IMR-90 (cell line): ENCODE results near the gene S1PR5. TPM values are rescaled to one million over a fixed set of nuclear protein-coding genes. Genes with fewer than 3 reads are reported as not detected.

Experiments
- ATAC-seq: fragments of 200-7000 bp; cut with Tn5 transposase; 2 replicates; pipeline ENCODE4 v1.9.1; 2020; ENCODE audit warnings: low read depth, mild to moderate bottlenecking, moderate library complexity
- BruUV-seq: library from RNA; stranded (reverse); fragments of 400-500 nt; replicated peaks from 2 replicates; lab custom pipeline; 2021; lab: Mats Ljungman, UMichigan
- CTCF ChIA-PET: fragments of 300-600 bp; formaldehyde crosslinking; extraction: SDS; loops from one replicate; lab custom pipeline; 2021; ENCODE audit warnings: antibody characterized with exemption; lab: Yijun Ruan, JAX
- POLR2A ChIA-PET: fragments of 300-600 bp; sonication (Branson Sonifier 250); formaldehyde crosslinking; loops from one replicate; lab custom pipeline; 2022; ENCODE audit warnings: antibody characterized with exemption; ENCODE audit not compliant: unreplicated experiment; lab: Charles Lee
- DNase-seq: peaks from one replicate; pipeline ENCODE4 v3.0.0; 2013
- H2AFZ ChIP-seq: replicated peaks from 2 replicates; pipeline ENCODE3; 2013; ENCODE audit warnings: low read length, mild to moderate bottlenecking; ENCODE audit not compliant: poor library complexity
- H2AK5ac ChIP-seq: 2 replicates; pipeline ENCODE4 v1.6.1; 2013; ENCODE audit warnings: low read depth, low read length, inconsistent platforms
- H2AK9ac ChIP-seq: replicated peaks from 2 replicates; pipeline ENCODE3; 2013; ENCODE audit warnings: mild to moderate bottlenecking, low read depth, low read length, moderate library complexity; ENCODE audit not compliant: poor library complexity
- H2BK120ac ChIP-seq: 2 replicates; pipeline ENCODE4 v1.6.1; 2013; ENCODE audit warnings: low read depth, low read length, inconsistent platforms
- H2BK15ac ChIP-seq: 3 replicates; pipeline ENCODE4 v1.6.1; 2013; ENCODE audit warnings: low read depth, low read length, inconsistent platforms
- H2BK20ac ChIP-seq: 2 replicates; pipeline ENCODE4 v1.6.1; 2013; ENCODE audit warnings: low read depth, mild to moderate bottlenecking, inconsistent platforms, low read length, moderate library complexity
- H2BK5ac ChIP-seq: 2 replicates; pipeline ENCODE4 v1.6.1; 2013; ENCODE audit warnings: mild to moderate bottlenecking, low read depth, low read length, inconsistent platforms; ENCODE audit not compliant: poor library complexity, severe bottlenecking
- H3K14ac ChIP-seq: replicated peaks from 2 replicates; pipeline ENCODE4 v1.6.1; 2013; ENCODE audit warnings: low read depth, low read length, inconsistent platforms
- H3K18ac ChIP-seq: 2 replicates; pipeline ENCODE4 v1.6.1; 2013; ENCODE audit warnings: low read depth, low read length, control low read depth
- H3K23ac ChIP-seq: 2 replicates; pipeline ENCODE4 v1.6.1; 2013; ENCODE audit warnings: low read depth, low read length, inconsistent platforms
- H3K27ac ChIP-seq: 2 replicates; pipeline ENCODE4 v1.5.1; 2013; ENCODE audit warnings: mild to moderate bottlenecking, control low read depth, low read length; ENCODE audit not compliant: insufficient read depth
- H3K27me3 ChIP-seq: 2 replicates; pipeline ENCODE4 v1.6.1; 2013; ENCODE audit warnings: low read length; ENCODE audit not compliant: control insufficient read depth, insufficient read depth
- H3K36me3 ChIP-seq: 2 replicates; pipeline ENCODE4 v1.6.1; 2013; ENCODE audit warnings: low read length, mixed read lengths; ENCODE audit not compliant: control insufficient read depth, insufficient read depth
- H3K4ac ChIP-seq: 2 replicates; pipeline ENCODE4 v1.6.1; 2013; ENCODE audit warnings: low read depth, low read length, inconsistent platforms
- H3K4me1 ChIP-seq: 2 replicates; pipeline ENCODE4 v1.6.1; 2013; ENCODE audit warnings: low read length, mixed read lengths; ENCODE audit not compliant: control insufficient read depth, insufficient read depth
- H3K4me2 ChIP-seq: 2 replicates; pipeline ENCODE4 v1.6.1; 2013; ENCODE audit warnings: low read depth, mild to moderate bottlenecking, control low read depth, low read length, moderate library complexity
- H3K4me3 ChIP-seq: 2 replicates; pipeline ENCODE4 v1.5.1; 2013; ENCODE audit warnings: low read depth, mild to moderate bottlenecking, control low read depth, low read length, moderate library complexity; ENCODE audit not compliant: insufficient read depth
- H3K56ac ChIP-seq: 2 replicates; pipeline ENCODE4 v1.6.1; 2013; ENCODE audit warnings: low read length, inconsistent platforms; ENCODE audit not compliant: insufficient read depth; ENCODE audit errors: extremely low read depth
- H3K79me1 ChIP-seq, 2 experiments: 2 replicates each; pipeline ENCODE4 v1.6.1; 2013; ENCODE audit warnings: low read length in 2 of 2, inconsistent platforms in 1 of 2, low read depth in 1 of 2
- H3K9ac ChIP-seq: 2 replicates; pipeline ENCODE4 v1.6.1; 2013; ENCODE audit warnings: low read depth, low read length, control low read depth
- H3K9me1 ChIP-seq: 2 replicates; pipeline ENCODE4 v1.6.1; 2013; ENCODE audit warnings: low read length, inconsistent platforms; ENCODE audit not compliant: insufficient read depth
- H3K9me3 ChIP-seq: 2 replicates; pipeline ENCODE4 v1.6.1; 2013; ENCODE audit warnings: low read length; ENCODE audit not compliant: control insufficient read depth, insufficient read depth
- H4K20me1 ChIP-seq: 2 replicates; pipeline ENCODE4 v1.6.1; 2013; ENCODE audit warnings: low read length, inconsistent platforms; ENCODE audit not compliant: insufficient read depth
- H4K5ac ChIP-seq: 2 replicates; pipeline ENCODE4 v1.6.1; 2013; ENCODE audit warnings: mild to moderate bottlenecking, low read depth, low read length, control low read depth
- H4K8ac ChIP-seq, 2 experiments: 2 replicates each; pipeline ENCODE4 v1.6.1; 2013; ENCODE audit warnings: low read depth in 2 of 2, low read length in 2 of 2, control low read depth in 1 of 2, inconsistent platforms in 1 of 2
- H4K91ac ChIP-seq: 2 replicates; pipeline ENCODE4 v1.6.1; 2013; ENCODE audit warnings: low read depth, low read length, inconsistent platforms; ENCODE audit not compliant: insufficient read depth
- MAFK ChIP-seq: IDR thresholded peaks from 2 replicates; pipeline ENCODE4 v1.6.1; 2012; ENCODE audit warnings: low read depth, low read length, improper control_type of control experiment
- MAZ ChIP-seq: IDR thresholded peaks from 2 replicates; pipeline ENCODE4 v1.6.1; 2012; ENCODE audit warnings: low read depth, mild to moderate bottlenecking, low read length, improper control_type of control experiment, moderate library complexity, borderline replicate concordance
- NFE2L2 ChIP-seq: fragments of 150-350 bp; IDR thresholded peaks from 2 replicates; pipeline ENCODE4 v1.6.1; 2016; ENCODE audit warnings: low read depth, mild to moderate bottlenecking, low read length
- POLR2A ChIP-seq: IDR thresholded peaks from 2 replicates; pipeline ENCODE4 v1.6.1; 2012; ENCODE audit warnings: mild to moderate bottlenecking, low read depth, low read length
- RAD21 ChIP-seq: IDR thresholded peaks from 2 replicates; pipeline ENCODE4 v1.6.1; 2012; ENCODE audit warnings: low read length, improper control_type of control experiment
- SMC3 ChIP-seq: fragments of 150-350 bp; IDR thresholded peaks from 2 replicates; pipeline ENCODE4 v1.6.1; 2016; ENCODE audit warnings: low read depth, mild to moderate bottlenecking, antibody characterized with exemption, low read length, moderate library complexity
- WGBS, 2 experiments: methylation state at CpG; one replicate each; pipeline versions ENCODE4 v1.1.5 to v1.1.7; 2013; ENCODE audit warnings: missing lambda C conversion rate in 2 of 2; ENCODE audit not compliant: insufficient read length in 1 of 2; ENCODE audit errors: extremely low coverage in 2 of 2; 5-methylcytosine and 5-hydroxymethylcytosine counted together
- dilution Hi-C: fragments of 300-500 bp; cut with HindIII; formaldehyde crosslinking; loops from one replicate; pipeline ENCODE4 v1.14.3; 2018; ENCODE audit warnings: low sequenced_read_pairs; ENCODE audit not compliant: unreplicated experiment
- in situ Hi-C: fragments of 300-500 bp; cut with MboI; formaldehyde crosslinking; loops from 3 replicates; pipeline ENCODE4 v1.14.3; 2019; ENCODE audit warnings: low sequenced_read_pairs, inconsistent platforms, mixed read lengths
- intact Hi-C: fragments of 100-400 bp; cut with micrococcal nuclease; formaldehyde crosslinking; loops from 2 replicates; pipeline ENCODE4 v1.10.0; 2022
- polyA plus RNA-seq, 3 experiments: library from polyadenylated mRNA; depleted of rRNA; stranded (reverse); fragments of >200 nt; gene quantifications; 2 replicates each; pipeline ENCODE4 v1.2.3, GENCODE V29; 2012; ENCODE audit warnings: low replicate concordance in 1 of 3
- total RNA-seq: library from RNA; depleted of rRNA; stranded (reverse); fragments of >200 nt; gene quantifications from 2 replicates; pipeline ENCODE4 v1.2.3, GENCODE V29; 2012

The S1PR5 gene
- total and polyA plus RNA-seq, 2 of the 4 experiments (the other 2 are of a cell fraction), result 0.36 to 0.55 TPM

- no TSS peak for BruUV-seq
- Histone ChIP-seq H2AK9ac (no peak overlapping the region), H3K9ac (no peak overlapping the region), H3K23ac (no peak overlapping the region), H3K4me1 (peaks cover 3% of the 10 kb centered on the region; the same call in 1 of the 2 replicates), H3K14ac (no peak overlapping the region), H2BK5ac (no peak overlapping the region), H3K56ac (no peak overlapping the region), H4K20me1 (peaks cover 16% of the 10 kb centered on the region), H3K9me1 (peaks cover 10% of the 10 kb centered on the region), H2BK120ac (no peak overlapping the region), H3K27me3 (no peaks in the 10 kb centered on the region), H2BK20ac (no peak overlapping the region), H4K8ac (no peak overlapping the region), H3K4me2 (no peak overlapping the region), H3K36me3 (peaks cover 40% of the 10 kb centered on the region), H2BK15ac (no peak overlapping the region), H4K91ac (no peak overlapping the region), H3K9me3 (no peaks in the 10 kb centered on the region), H2AK5ac (no peak overlapping the region), H3K4ac (no peak overlapping the region), H3K18ac (no peak overlapping the region), H3K27ac (no peak overlapping the region), H3K79me1 (peaks cover 28 to 57% of the 10 kb centered on the region in 2 experiments), H3K4me3 (no peak overlapping the region), H2AFZ (no peak overlapping the region), H4K5ac (no peak overlapping the region)
- ChIA-PET POLR2A (no interaction called here), CTCF (no interaction called here)
- dilution Hi-C loops (no loop called here), in situ Hi-C loops (loop anchor here (10.0 kb wide), 1 partner anchor 147 kb away; no protein-coding TSS in a partner anchor), intact Hi-C loops (no loop called here)
- ATAC-seq (no peak), DNase-seq (no peak)
- TF ChIP-seq SMC3 (no peak), NFE2L2 (no peak), MAZ (no peak), MAFK (no peak), RAD21 (no peak), POLR2A (no peak)
- 100% methylated on average over 2 of the region's 4 CpGs; no CpG with 5 or more reads in 1 of the 2 experiments for WGBS, 2 experiments
These were observed 19.9 kb downstream of the S1PR5 start for GRCh38 chr19:10497371-10497770.
